DND-41 (cell line): ENCODE results near the gene TSPAN7.

ENCODE experiments used
- ATAC-seq: fragments of 200-7000 bp; cut with Tn5 transposase; 3 replicates; pipeline ENCODE4 v1.9.1; 2021; ENCODE audit warnings: low read depth; ENCODE audit not compliant: insufficient read depth
- DNase-seq: peaks from one replicate; pipeline ENCODE4 v3.0.0-alpha.2; 2020
- H2AFZ ChIP-seq: 2 replicates; pipeline ENCODE4 v1.6.0; 2012; ENCODE audit warnings: low read depth, low read length
- H3K27ac ChIP-seq: 2 replicates; pipeline ENCODE4 v1.5.1; 2012; ENCODE audit warnings: low read length, inconsistent platforms
- H3K27me3 ChIP-seq: fragments of 200-600 bp; sonication (generic); 2 replicates; pipeline ENCODE4 v1.6.0; 2012; ENCODE audit warnings: low read length, mild to moderate bottlenecking, inconsistent platforms; ENCODE audit not compliant: insufficient read depth, poor library complexity
- H3K36me3 ChIP-seq: 2 replicates; pipeline ENCODE4 v1.5.1; 2012; ENCODE audit warnings: low read length, inconsistent platforms; ENCODE audit not compliant: insufficient read depth
- H3K4me1 ChIP-seq: 2 replicates; pipeline ENCODE4 v1.5.1; 2012; ENCODE audit warnings: mild to moderate bottlenecking, low read length; ENCODE audit not compliant: insufficient read depth
- H3K4me2 ChIP-seq: 2 replicates; pipeline ENCODE4 v1.6.0; 2012; ENCODE audit warnings: mild to moderate bottlenecking, moderate library complexity, low read length, inconsistent platforms; ENCODE audit not compliant: insufficient read depth
- H3K4me3 ChIP-seq, 2 experiments: fragments of 200-600 bp in 1 of 2; shearing (Covaris generic) in 1 of 2; 2 replicates each; pipeline ENCODE4 v1.5.1; 2012 to 2016; ENCODE audit warnings: inconsistent platforms in 2 of 2, low read length in 2 of 2, mild to moderate bottlenecking in 2 of 2, low read depth in 1 of 2, moderate library complexity in 1 of 2
- H3K79me2 ChIP-seq: 2 replicates; pipeline ENCODE4 v1.6.0; 2012; ENCODE audit warnings: low read length, inconsistent platforms; ENCODE audit not compliant: insufficient read depth
- H3K9ac ChIP-seq: 2 replicates; pipeline ENCODE4 v1.6.0; 2012; ENCODE audit warnings: low read depth, mild to moderate bottlenecking, inconsistent platforms, low read length, moderate library complexity
- H3K9me3 ChIP-seq: 2 replicates; pipeline ENCODE4 v1.5.1; 2012; ENCODE audit warnings: low read length, moderate library complexity, mild to moderate bottlenecking, inconsistent platforms; ENCODE audit not compliant: insufficient read depth, severe bottlenecking
- H4K20me1 ChIP-seq: 2 replicates; pipeline ENCODE4 v1.6.0; 2012; ENCODE audit warnings: low read length; ENCODE audit not compliant: insufficient read depth
- CTCF ChIP-seq: IDR thresholded peaks from 2 replicates; pipeline ENCODE4 v1.5.1; 2012; ENCODE audit warnings: borderline replicate concordance, low read length, moderate library complexity, mild to moderate bottlenecking; ENCODE audit not compliant: poor library complexity, severe bottlenecking; ENCODE audit errors: extremely low read depth
- EZH2 ChIP-seq: IDR thresholded peaks from 3 replicates; pipeline ENCODE4 v1.6.1; 2012; ENCODE audit warnings: borderline replicate concordance, low read depth, mild to moderate bottlenecking, moderate library complexity, low read length, inconsistent platforms; ENCODE audit not compliant: severe bottlenecking

Gene TSPAN7

DNA sequence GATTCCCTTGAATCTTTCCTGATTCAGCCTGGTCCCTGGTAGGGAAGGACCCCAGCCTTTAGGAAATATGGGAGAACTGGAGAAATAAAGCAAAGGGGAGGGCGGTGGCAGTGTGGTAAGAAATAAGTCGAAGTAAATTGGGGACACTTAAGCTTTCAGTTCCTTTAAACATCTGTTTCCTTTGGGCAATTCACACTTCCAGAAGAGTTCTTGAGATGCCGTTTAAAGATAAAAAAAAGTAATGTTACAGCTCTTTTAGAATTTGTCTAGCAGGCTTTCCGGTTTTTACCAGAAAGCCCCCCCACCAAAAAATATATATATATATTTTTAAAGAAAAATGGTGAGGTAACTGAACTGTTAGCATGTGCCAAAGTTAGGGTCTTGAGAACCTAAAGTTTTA, 46.6 kb downstream of the TSPAN7 start:
- peak overlapping the region; percentile 39 for H3K4me2 ChIP-seq
- no peak overlapping the region for H3K9ac ChIP-seq
- no peak for TF ChIP-seq CTCF
- TF ChIP-seq EZH2, result no peak
- no peaks in the 10 kb centered on the region for H4K20me1 ChIP-seq
- peak overlapping the region; percentile 56 for H3K27ac ChIP-seq
- no peaks in the 10 kb centered on the region for H3K79me2 ChIP-seq
- ATAC-seq (peak; percentile 42; the same call in 1 of the 3 replicates), DNase-seq (no peak)
- H3K27me3 ChIP-seq, result no peaks in the 10 kb centered on the region
- no peak overlapping the region for H3K4me3 ChIP-seq
- H2AFZ ChIP-seq, result no peak overlapping the region
- H3K9me3 ChIP-seq, result no peaks in the 10 kb centered on the region
- H3K36me3 ChIP-seq, result no peaks in the 10 kb centered on the region
- H3K4me1 ChIP-seq, result peaks cover 10% of the 10 kb centered on the region; the same call in 1 of the 2 replicates

DNA sequence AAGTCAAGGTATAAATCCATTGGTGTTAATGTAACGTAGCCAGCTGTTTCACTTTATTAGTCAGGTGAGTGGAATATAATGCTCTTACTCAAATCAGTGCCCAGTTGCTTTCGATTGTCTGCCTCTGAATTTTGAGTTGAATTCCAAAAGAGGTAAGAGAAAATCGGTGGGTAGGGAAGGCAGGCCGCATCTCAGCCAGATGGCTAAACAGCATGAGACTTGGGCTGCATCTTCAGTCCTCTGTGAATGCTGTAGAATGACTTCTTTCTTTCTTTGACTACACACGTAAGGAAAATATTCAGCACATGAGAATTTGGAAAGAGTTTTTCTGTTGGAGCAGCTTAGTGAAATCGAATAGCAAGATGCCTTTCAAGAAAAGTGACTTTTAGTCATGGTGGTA, 49.5 kb downstream of the TSPAN7 start:
- no peak overlapping the region for H2AFZ ChIP-seq
- no peak overlapping the region for H3K9ac ChIP-seq
- no peaks in the 10 kb centered on the region for H3K9me3 ChIP-seq
- no peak overlapping the region for H3K4me2 ChIP-seq
- H3K36me3 ChIP-seq, result no peaks in the 10 kb centered on the region
- no peaks in the 10 kb centered on the region for H3K27me3 ChIP-seq
- no peak overlapping the region for H3K27ac ChIP-seq
- no peak overlapping the region for H3K4me3 ChIP-seq
- ATAC-seq (no peak), DNase-seq (no peak)
- H4K20me1 ChIP-seq, result no peaks in the 10 kb centered on the region
- TF ChIP-seq EZH2 (no peak), CTCF (no peak)
- no peaks in the 10 kb centered on the region for H3K79me2 ChIP-seq
- H3K4me1 ChIP-seq, result peaks cover 10% of the 10 kb centered on the region; the same call in 1 of the 2 replicates

DNA sequence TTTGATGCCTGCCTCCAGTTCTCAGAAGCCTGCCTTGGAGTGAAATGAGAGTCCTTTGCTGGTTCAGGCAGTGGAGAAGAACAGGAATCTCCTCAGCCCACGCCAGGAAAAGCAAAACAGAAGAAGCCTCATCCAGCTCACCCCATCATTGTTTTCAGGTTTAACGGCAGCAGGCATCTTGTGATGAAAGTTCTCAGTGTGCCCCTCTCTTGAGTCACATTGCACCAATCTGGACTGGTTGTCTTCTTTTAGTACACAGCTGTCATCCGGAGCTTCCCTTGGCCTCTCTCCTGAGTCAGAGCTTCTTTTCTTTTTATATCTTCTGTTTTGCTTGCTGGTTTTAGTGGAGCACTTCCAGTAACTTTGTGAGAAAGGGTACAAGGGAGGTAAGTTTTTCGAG, 50.9 kb downstream of the TSPAN7 start:
- H3K27ac ChIP-seq, result no peak overlapping the region
- ATAC-seq (no peak), DNase-seq (no peak)
- no peaks in the 10 kb centered on the region for H3K36me3 ChIP-seq
- H2AFZ ChIP-seq, result no peak overlapping the region
- no peak overlapping the region for H3K4me2 ChIP-seq
- H3K79me2 ChIP-seq, result no peaks in the 10 kb centered on the region
- TF ChIP-seq EZH2 (no peak), CTCF (no peak)
- H3K27me3 ChIP-seq, result no peaks in the 10 kb centered on the region
- H3K4me1 ChIP-seq, result peaks cover 10% of the 10 kb centered on the region; the same call in 1 of the 2 replicates
- no peaks in the 10 kb centered on the region for H4K20me1 ChIP-seq
- no peaks in the 10 kb centered on the region for H3K9me3 ChIP-seq
- H3K9ac ChIP-seq, result no peak overlapping the region
- no peak overlapping the region for H3K4me3 ChIP-seq

DNA sequence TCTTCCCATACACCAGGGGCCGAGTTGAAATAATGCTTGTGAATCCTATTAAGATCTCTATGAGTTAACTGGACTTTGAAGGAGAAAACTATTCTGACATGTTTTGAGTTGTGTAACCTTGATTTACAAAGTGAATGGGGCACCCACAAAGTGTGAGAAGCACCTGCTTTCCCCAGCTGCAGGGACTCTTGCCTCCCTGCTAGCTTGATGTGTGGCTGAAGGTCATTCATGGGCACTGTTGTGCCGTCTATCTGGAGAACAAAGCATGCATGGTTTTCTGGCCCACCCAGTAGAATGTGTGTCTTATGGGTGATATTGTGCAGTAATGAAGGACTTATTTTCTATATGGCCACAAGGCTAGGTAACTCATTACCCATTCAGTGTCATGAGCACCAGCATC, 53.1 kb downstream of the TSPAN7 start:
- no peak overlapping the region for H3K9ac ChIP-seq

More for the DNA sequence above, 53.1 kb downstream of the TSPAN7 start:
- Histone ChIP-seq H3K27me3 (no peaks in the 10 kb centered on the region), H3K4me1 (peaks cover 11% of the 10 kb centered on the region), H3K9me3 (no peaks in the 10 kb centered on the region), H2AFZ (no peak overlapping the region), H3K79me2 (no peaks in the 10 kb centered on the region), H4K20me1 (no peaks in the 10 kb centered on the region), H3K4me3 (no peak overlapping the region), H3K27ac (no peak overlapping the region), H3K4me2 (no peak overlapping the region), H3K36me3 (no peaks in the 10 kb centered on the region)
- ATAC-seq (no peak), DNase-seq (no peak)
- TF ChIP-seq EZH2, result no peak
- TF ChIP-seq CTCF, result no peak
